Stimulated activated CD4-positive, alpha-beta T cell treated with anti-CD3 and anti-CD28 coated beads, Interleukin-4, amount 100 ng/mL, for 24 hours (primary cell): ENCODE measurements around the gene MAGEB6.
"Not testable (repeated sequence)": the region's sequence is repeated elsewhere in the genome, so short reads cannot be mapped to it uniquely, and the experiment has no call there.

ENCODE experiments used
- DNase-seq: peaks from one replicate; pipeline ENCODE4 v3.0.0-alpha.2; 2020

MAGEB6 gene

GRCh38 chrX:26192204-26192603 lies at the start of gene MAGEB6:
Gene MAGEB6 (plus strand): TSS chrX:26192440. CDS start chrX:26193847, 1,407 bp downstream.
- no peak for DNase-seq

GRCh38 chrX:26146024-26146423 lies 46.2 kb upstream of the MAGEB6 start:
- DNase-seq: no peak

- DNase-seq: no peak
These were observed 31.9 kb upstream of the MAGEB6 start, which contains the start of gene MAGEB6B for GRCh38 chrX:26160301-26160700. Gene MAGEB6B (plus strand): TSS chrX:26160601. CDS start chrX:26160601, 0 bp downstream.

GRCh38 chrX:26203561-26203960 lies 11.3 kb downstream of the MAGEB6 start:
- no peak for DNase-seq

- DNase-seq: not testable (repeated sequence)
These were observed 12.5 kb downstream of the MAGEB6 start for GRCh38 chrX:26204717-26205116.

GRCh38 chrX:26208012-26208411 lies 15.8 kb downstream of the MAGEB6 start:
- DNase-seq: no peak

- DNase-seq: no peak
These were observed 23.6 kb downstream of the MAGEB6 start, which contains the start of gene MAGEB5 for GRCh38 chrX:26215869-26216268. Gene MAGEB5 (plus strand): TSS chrX:26216169. CDS start chrX:26217302, 1,133 bp downstream.

GRCh38 chrX:26219351-26219750 lies 27.1 kb downstream of the MAGEB6 start:
- DNase-seq: no peak

GRCh38 chrX:26234177-26234576 lies 41.9 kb downstream of the MAGEB6 start:
- no peak for DNase-seq
